NCI-H82 treated with DMSO at 0.1 percent for 48 hours (cell line): ENCODE data around the gene SSH2.

ENCODE experiments used
- DNase-seq: peaks from one replicate; lab custom pipeline; 2025; ENCODE audit not compliant: unreplicated experiment; lab: John Stamatoyannopoulos, UW

SSH2 gene

GRCh38 chr17:29593591-29594518 is 336.2 kb downstream of the SSH2 start:
- peak; percentile 24 for DNase-seq

GRCh38 chr17:29592850-29593551 is 337.0 kb downstream of the SSH2 start, which contains the start of gene ANKRD13B:
Gene ANKRD13B, plus strand, starts transcription at chr17:29593132. Its CDS starts 490 bp downstream, at chr17:29593622.
- peak; percentile 62 for DNase-seq

- peak; percentile 81 for DNase-seq
Observed at GRCh38 chr17:29591737-29592608, 338.1 kb downstream of the SSH2 start.

- DNase-seq = peak; percentile 71
Observed at GRCh38 chr17:29591146-29591736, 338.8 kb downstream of the SSH2 start.

- DNase-seq = peak; percentile 73
Observed at GRCh38 chr17:29590411-29591145, 339.4 kb downstream of the SSH2 start.

- peak; percentile 70 for DNase-seq
Observed at GRCh38 chr17:29589524-29590410, 340.3 kb downstream of the SSH2 start, which contains the start of gene GIT1. Gene GIT1, minus strand, starts transcription at chr17:29589648. Its CDS starts 270 bp downstream, at chr17:29589378.

- DNase-seq = no peak
Observed at GRCh38 chr17:29588562-29589411, 341.2 kb downstream of the SSH2 start.

- DNase-seq = no peak
Observed at GRCh38 chr17:29588017-29588561, 341.9 kb downstream of the SSH2 start.

GRCh38 chr17:29587591-29587990 is 342.4 kb downstream of the SSH2 start:
- DNase-seq = no peak

- DNase-seq = no peak
Observed at GRCh38 chr17:29586676-29587469, 343.2 kb downstream of the SSH2 start.

- no peak for DNase-seq
Observed at GRCh38 chr17:29585080-29585751, 344.8 kb downstream of the SSH2 start.

GRCh38 chr17:29584452-29585079 is 345.5 kb downstream of the SSH2 start:
- DNase-seq = no peak

- DNase-seq = no peak
Observed at GRCh38 chr17:29583324-29584248, 346.4 kb downstream of the SSH2 start.

- DNase-seq = no peak
Observed at GRCh38 chr17:29582772-29583171, 347.3 kb downstream of the SSH2 start.
